ENCODE results near the gene ZNF836.
A peak's percentile ranks its signal among the peaks of the same experiment; 100 is the strongest.

The ZNF836 gene

GRCh38 chr19:52196256-52196967, 25.0 kb upstream of the ZNF836 start:
- no peak for DNase-seq (ENCODE audit: low spot score)
- H3K27me3 Mint-ChIP-seq (ENCODE audit: low read depth): no peaks in the 10 kb centered on the region
- H3K36me3 Mint-ChIP-seq (ENCODE audit: low read depth): peaks cover 59% of the 10 kb centered on the region
- peaks cover 17% of the 10 kb centered on the region for H3K4me1 Mint-ChIP-seq (ENCODE audit: low read depth)
- H3K4me3 Mint-ChIP-seq: no peak overlapping the region
- H3K9me3 Mint-ChIP-seq: no peaks in the 10 kb centered on the region
- H3K27ac Mint-ChIP-seq: no peak overlapping the region

DNA sequence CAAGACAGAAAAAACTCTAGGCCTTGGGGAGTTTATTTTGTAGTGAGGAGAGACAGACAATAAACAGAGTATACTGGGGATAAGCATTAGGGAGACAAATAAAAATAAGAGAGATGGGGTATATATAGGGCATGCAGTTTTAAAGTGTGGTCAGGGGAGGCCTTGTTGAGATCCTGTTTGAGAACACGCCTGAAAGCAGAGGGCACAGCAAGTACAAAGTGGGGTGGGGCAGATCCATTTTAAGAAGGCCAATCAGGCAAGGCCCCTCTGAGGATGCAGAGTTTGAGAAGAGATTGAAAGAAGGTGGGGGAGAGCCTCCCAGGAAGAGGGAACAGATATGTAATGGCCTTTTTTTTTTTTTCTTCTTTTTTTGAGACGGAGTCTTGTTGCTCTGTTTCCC, 20.5 kb upstream of the ZNF836 start:
- no peak for DNase-seq (ENCODE audit: low spot score)
- Mint-ChIP-seq H3K27me3 (ENCODE audit: low read depth) (no peaks in the 10 kb centered on the region), H3K27ac (peak overlapping the region; percentile 100), H3K36me3 (ENCODE audit: low read depth) (peaks cover 42% of the 10 kb centered on the region), H3K9me3 (no peaks in the 10 kb centered on the region), H3K4me3 (peak overlapping the region; percentile 96), H3K4me1 (ENCODE audit: low read depth) (peaks cover 30% of the 10 kb centered on the region)

DNA sequence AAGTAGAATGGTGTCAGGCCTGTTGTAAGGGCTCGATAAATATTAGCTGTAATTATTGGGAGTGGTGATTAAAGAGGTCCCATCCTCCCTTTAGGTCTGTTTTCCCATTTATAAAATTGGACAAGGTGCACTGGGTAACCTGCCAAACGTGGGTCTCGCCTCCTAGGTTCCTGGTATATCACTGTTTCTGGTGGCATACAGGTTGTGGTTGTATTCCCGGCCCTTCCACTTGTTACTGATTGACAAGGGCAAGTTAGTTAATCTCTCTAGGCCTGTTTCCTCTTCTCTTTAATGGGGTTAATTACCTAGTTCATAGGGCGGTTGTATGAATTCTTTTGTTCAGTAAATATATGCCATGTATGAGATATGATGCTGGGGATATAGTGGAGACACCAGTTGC, 20.0 kb upstream of the ZNF836 start:
- H3K27ac Mint-ChIP-seq: peak overlapping the region; percentile 100
- peaks cover 37% of the 10 kb centered on the region for H3K36me3 Mint-ChIP-seq (ENCODE audit: low read depth)
- peaks cover 30% of the 10 kb centered on the region for H3K4me1 Mint-ChIP-seq (ENCODE audit: low read depth)
- no peaks in the 10 kb centered on the region for H3K27me3 Mint-ChIP-seq (ENCODE audit: low read depth)
- DNase-seq (ENCODE audit: low spot score): no peak
- H3K9me3 Mint-ChIP-seq: no peaks in the 10 kb centered on the region
- peak overlapping the region; percentile 96 for H3K4me3 Mint-ChIP-seq

DNA sequence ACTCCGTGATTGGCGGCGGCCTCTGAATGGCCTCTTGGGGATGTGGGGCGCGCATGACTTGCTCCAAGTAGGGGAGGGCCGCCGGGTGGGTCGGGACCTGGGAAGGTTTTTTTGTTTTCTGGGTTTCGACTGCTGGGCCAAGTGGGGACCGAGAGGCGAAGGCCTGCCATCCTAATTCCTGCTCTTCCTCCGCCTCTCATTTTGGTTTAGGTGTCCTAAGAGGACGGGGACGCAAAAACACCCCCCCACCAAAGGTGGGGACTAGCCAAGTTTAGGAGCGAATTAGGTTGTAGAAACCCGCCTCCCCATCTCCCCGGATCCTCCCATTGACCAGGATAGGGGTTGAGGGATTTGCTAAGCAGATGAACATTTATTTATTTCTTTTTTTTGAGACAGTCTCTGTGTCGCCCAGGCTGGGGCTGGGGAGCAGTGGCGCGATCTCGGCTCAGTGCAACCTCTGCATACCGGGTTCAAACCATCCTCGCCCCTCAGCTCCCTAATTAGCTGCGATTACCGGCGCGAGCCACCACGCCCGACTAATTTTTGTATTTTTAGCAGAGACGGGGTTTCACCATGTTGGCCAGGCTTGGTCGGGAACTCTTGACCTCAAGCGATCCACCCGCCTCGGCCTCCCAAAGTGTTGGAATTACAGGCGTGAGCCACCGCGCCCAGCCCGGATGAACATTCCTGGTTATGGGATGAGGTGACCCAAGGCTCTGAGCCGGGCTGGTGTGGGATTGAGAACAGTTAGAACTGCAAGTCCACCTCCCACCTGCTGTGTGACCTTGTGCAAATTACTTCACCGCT, 19.3 kb upstream of the ZNF836 start:
- DNase-seq (ENCODE audit: low spot score): no peak
- peaks cover 30% of the 10 kb centered on the region for H3K4me1 Mint-ChIP-seq (ENCODE audit: low read depth)
- peak overlapping the region; percentile 96 for H3K4me3 Mint-ChIP-seq
- H3K9me3 Mint-ChIP-seq: no peaks in the 10 kb centered on the region
- H3K27me3 Mint-ChIP-seq (ENCODE audit: low read depth): no peaks in the 10 kb centered on the region
- H3K27ac Mint-ChIP-seq: peak overlapping the region; percentile 100
- peaks cover 32% of the 10 kb centered on the region for H3K36me3 Mint-ChIP-seq (ENCODE audit: low read depth)

DNA sequence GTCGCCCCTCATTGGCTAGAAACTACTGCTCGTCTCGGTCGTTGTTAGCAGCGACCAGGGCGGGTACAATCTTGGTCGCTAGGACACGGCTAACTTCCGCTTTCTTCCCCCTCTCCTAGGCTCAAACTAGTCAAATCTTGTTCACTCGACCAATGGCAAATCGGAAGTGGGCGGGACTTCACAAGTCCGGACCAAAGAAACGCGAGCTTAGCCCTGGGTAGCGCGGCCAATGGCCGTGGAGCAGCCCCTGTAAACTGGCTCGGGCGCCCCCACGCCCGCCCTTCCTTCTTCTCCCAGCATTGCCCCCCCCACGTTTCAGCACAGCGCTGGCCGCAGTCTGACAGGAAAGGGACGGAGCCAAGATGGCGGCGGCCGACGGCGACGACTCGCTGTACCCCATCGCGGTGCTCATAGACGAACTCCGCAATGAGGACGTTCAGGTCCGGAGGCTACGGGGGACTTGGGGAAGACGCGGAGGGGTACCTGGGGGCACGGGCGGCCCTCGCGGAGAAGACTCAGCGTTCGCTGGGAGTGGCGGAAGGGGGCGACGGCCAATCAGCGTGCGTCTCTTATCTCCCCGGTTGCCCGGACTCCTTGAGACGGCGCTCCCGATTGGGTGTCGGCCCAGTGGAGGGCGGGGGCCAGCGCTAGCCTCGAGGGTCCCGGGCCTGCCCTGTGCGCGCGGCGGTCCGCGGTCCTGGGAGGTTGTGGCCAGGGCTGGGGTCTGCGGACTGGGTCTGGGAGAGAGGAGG, 18.5 kb upstream of the ZNF836 start, which contains the start of gene PPP2R1A:
TSS of gene PPP2R1A (plus strand) at position 318 of the 752 bp plus-strand sequence. CDS start at position 363, 45 bp downstream.
- no peaks in the 10 kb centered on the region for H3K9me3 Mint-ChIP-seq
- H3K27me3 Mint-ChIP-seq (ENCODE audit: low read depth): no peaks in the 10 kb centered on the region
- peak within 1 kb of the TSS; percentile 96 for H3K4me3 Mint-ChIP-seq
- DNase-seq (ENCODE audit: low spot score): peak; percentile 98
- peaks cover 30% of the 10 kb centered on the region for H3K4me1 Mint-ChIP-seq (ENCODE audit: low read depth)
- H3K27ac Mint-ChIP-seq: peak within 1 kb of the TSS; percentile 100
- peaks cover 29% of the 10 kb centered on the region for H3K36me3 Mint-ChIP-seq (ENCODE audit: low read depth)

DNA sequence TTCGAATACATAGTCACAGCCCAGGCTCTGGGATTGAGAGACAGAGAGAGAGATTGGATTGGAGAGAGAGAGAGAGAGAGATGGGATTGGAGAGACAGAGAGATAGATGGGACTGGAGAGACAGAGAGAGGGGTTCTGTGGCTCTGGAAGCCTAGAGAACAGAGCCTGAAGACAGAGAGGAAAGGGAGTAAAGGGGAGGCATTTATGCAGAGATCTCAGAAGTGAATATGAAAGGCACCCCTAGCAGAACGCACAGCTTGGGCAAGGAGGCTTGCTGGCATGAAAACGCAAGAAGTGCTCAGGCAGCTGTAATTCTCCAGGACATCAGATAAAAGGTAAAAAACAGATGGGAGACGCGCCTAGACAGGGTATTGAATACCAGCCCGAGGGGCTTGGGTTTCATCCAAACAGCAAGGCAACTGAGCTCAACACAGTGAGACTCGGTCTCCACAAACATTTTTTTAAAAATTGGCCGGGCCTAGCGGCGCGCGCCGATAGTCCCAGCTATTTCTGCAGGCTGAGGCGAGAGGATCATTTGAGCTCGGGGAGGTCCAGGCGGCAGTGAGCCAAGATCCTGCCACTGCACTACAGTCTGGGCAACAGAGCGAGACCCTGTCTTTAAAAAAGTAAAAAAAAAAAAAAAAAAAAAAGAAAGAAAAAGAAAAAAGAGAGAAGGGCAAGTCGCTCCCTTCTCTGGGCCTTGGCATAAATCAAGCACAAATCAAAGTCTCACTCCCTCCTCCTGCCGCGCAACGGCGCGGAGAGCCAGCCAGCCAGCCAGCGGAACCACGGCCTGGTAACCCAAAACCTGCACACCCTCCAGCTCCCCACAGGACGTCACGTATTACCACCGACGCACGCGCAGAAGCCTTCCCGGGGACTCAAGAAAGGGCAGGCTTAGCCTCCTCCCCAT, 17.7 kb upstream of the ZNF836 start:
- Mint-ChIP-seq H3K36me3 (ENCODE audit: low read depth) (peaks cover 20% of the 10 kb centered on the region), H3K9me3 (no peaks in the 10 kb centered on the region), H3K27ac (peak overlapping the region; percentile 100), H3K4me1 (ENCODE audit: low read depth) (peaks cover 27% of the 10 kb centered on the region), H3K4me3 (peak overlapping the region; percentile 96), H3K27me3 (ENCODE audit: low read depth) (no peaks in the 10 kb centered on the region)
- no peak for DNase-seq (ENCODE audit: low spot score)

- H3K27ac Mint-ChIP-seq: no peak overlapping the region
- no peak overlapping the region for H3K4me3 Mint-ChIP-seq
- no peaks in the 10 kb centered on the region for H3K9me3 Mint-ChIP-seq
- no peaks in the 10 kb centered on the region for H3K27me3 Mint-ChIP-seq (ENCODE audit: low read depth)
- H3K36me3 Mint-ChIP-seq (ENCODE audit: low read depth): peaks cover 10% of the 10 kb centered on the region
- peaks cover 20% of the 10 kb centered on the region for H3K4me1 Mint-ChIP-seq (ENCODE audit: low read depth)
- DNase-seq (ENCODE audit: low spot score): no peak
Observed at GRCh38 chr19:52187407-52187806, 16.0 kb upstream of the ZNF836 start.

DNA sequence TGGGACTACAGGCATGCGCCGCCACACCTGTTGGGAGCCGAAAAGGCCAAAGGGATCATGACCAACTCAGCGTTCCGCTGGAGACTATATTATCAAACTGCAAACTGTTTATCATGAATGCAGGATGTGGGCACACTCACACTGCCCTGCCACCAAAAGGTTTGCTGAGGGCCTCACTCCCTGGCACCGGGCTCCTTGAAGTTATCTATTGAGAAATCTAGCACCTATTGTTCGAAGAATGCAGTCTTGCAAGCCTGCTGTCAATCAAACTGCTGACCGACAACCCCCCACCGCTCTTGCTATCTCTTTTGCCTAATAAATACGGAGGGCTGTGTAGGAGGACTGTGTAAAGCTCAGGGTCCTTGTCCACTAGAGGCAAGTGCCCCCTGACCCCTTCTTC, 5.2 kb upstream of the ZNF836 start:
- no peak overlapping the region for H3K27ac Mint-ChIP-seq
- no peak overlapping the region for H3K4me3 Mint-ChIP-seq
- H3K27me3 Mint-ChIP-seq (ENCODE audit: low read depth): peaks cover 2% of the 10 kb centered on the region
- H3K4me1 Mint-ChIP-seq (ENCODE audit: low read depth): peaks cover 4% of the 10 kb centered on the region
- no peak for DNase-seq (ENCODE audit: low spot score)
- no peaks in the 10 kb centered on the region for H3K36me3 Mint-ChIP-seq (ENCODE audit: low read depth)
- H3K9me3 Mint-ChIP-seq: peaks cover 17% of the 10 kb centered on the region

DNA sequence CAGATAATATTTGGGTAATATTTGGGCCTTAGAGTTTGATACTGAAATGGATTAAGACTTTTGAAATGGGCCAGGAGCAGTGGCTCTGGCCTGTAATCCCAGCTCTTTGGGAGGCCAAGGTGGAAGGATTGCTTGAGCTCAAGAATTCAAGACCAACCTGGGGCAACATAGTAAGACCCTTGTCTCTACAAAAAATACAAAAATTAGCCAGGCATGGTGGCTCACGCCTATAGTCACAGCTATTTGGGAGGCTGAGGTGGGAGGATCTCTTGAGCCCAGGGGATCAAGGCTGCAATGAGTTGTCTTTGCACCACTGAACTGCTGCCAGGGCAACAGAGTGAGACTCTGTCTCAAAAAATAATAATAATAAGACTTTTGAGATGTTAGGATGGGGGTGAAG, 926 bp upstream of the ZNF836 start:
- H3K27me3 Mint-ChIP-seq (ENCODE audit: low read depth): no peaks in the 10 kb centered on the region
- H3K9me3 Mint-ChIP-seq: peaks cover 26% of the 10 kb centered on the region
- peaks cover 21% of the 10 kb centered on the region for H3K4me1 Mint-ChIP-seq (ENCODE audit: low read depth)
- H3K4me3 Mint-ChIP-seq: peak overlapping the region; percentile 99
- H3K27ac Mint-ChIP-seq: no peak overlapping the region
- no peak for DNase-seq (ENCODE audit: low spot score)
- peaks cover 35% of the 10 kb centered on the region for H3K36me3 Mint-ChIP-seq (ENCODE audit: low read depth)

GRCh38 chr19:52170863-52171320, 529 bp downstream of the ZNF836 start:
- Mint-ChIP-seq H3K36me3 (ENCODE audit: low read depth) (peaks cover 40% of the 10 kb centered on the region), H3K4me1 (ENCODE audit: low read depth) (peaks cover 21% of the 10 kb centered on the region), H3K4me3 (peak overlapping the region; percentile 99), H3K9me3 (peaks cover 21% of the 10 kb centered on the region), H3K27ac (peak overlapping the region; percentile 98), H3K27me3 (ENCODE audit: low read depth) (no peaks in the 10 kb centered on the region)
- no peak for DNase-seq (ENCODE audit: low spot score)

- no peak for DNase-seq (ENCODE audit: low spot score)
- H3K36me3 Mint-ChIP-seq (ENCODE audit: low read depth): peaks cover 45% of the 10 kb centered on the region
- peak overlapping the region; percentile 98 for H3K27ac Mint-ChIP-seq
Observed at GRCh38 chr19:52170304-52170703, 1.1 kb downstream of the ZNF836 start.

DNA sequence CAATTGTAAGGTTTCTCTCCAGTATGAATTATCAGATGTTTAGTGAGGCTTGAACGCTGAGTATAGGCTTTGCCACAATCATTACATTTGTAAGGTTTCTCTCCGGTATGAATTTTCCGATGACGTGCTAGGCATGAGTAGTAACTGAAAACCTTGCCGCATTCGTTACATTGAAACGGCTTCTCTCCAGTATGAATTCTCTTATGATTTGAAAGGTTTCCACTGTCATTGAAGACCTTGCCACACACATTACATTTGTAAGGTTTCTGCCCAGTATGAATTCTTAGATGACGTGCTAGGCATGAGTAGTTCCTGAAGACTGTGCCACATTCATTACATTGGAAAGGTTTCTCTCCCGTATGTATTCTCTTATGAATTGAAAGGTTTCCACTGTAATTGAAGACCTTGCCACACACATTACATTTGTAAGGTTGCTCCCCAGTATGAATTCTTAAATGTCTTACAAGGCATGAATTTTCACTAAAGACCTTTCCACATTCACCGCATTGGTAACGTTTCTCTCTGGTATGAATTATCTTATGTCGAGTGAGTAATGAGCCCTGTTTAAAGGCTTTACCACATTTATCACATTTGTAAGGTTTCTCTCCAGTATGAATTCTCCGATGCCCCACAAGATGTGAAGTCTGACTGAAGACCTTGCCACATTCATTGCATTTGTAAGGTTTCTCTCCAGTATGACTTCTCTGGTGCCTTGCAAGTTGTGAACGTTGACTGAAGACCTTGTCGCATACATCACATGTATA, 15.6 kb downstream of the ZNF836 start:
- H3K27me3 Mint-ChIP-seq (ENCODE audit: low read depth): no peaks in the 10 kb centered on the region
- H3K36me3 Mint-ChIP-seq (ENCODE audit: low read depth): peaks cover 63% of the 10 kb centered on the region
- no peaks in the 10 kb centered on the region for H3K4me1 Mint-ChIP-seq (ENCODE audit: low read depth)
- H3K4me3 Mint-ChIP-seq: no peak overlapping the region
- no peak for DNase-seq (ENCODE audit: low spot score)
- no peak overlapping the region for H3K27ac Mint-ChIP-seq
- H3K9me3 Mint-ChIP-seq: peaks cover 76% of the 10 kb centered on the region

More at GRCh38 chr19:52170304-52170703, 1.1 kb downstream of the ZNF836 start:
- peaks cover 21% of the 10 kb centered on the region for H3K4me1 Mint-ChIP-seq (ENCODE audit: low read depth)
- H3K9me3 Mint-ChIP-seq: peaks cover 20% of the 10 kb centered on the region
- no peaks in the 10 kb centered on the region for H3K27me3 Mint-ChIP-seq (ENCODE audit: low read depth)
- H3K4me3 Mint-ChIP-seq: peak overlapping the region; percentile 99
